ENCODE measurements around the gene EXOC6B.

DNA sequence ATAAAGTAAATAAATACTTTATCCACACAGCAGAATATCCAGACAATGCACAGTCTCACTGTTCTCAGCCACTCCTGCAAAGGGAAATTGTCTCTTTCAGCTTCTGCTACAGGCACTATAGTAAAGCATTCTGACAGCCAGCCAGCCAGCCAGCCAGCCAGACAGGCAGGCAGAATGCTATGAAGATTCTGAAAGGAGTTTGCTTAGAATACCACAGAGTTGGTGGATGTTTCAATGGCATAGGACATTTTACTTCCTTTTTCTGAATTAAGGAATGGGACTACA lies 562.1 kb downstream of the EXOC6B start:
- TF ChIP-seq, protein P1, sequence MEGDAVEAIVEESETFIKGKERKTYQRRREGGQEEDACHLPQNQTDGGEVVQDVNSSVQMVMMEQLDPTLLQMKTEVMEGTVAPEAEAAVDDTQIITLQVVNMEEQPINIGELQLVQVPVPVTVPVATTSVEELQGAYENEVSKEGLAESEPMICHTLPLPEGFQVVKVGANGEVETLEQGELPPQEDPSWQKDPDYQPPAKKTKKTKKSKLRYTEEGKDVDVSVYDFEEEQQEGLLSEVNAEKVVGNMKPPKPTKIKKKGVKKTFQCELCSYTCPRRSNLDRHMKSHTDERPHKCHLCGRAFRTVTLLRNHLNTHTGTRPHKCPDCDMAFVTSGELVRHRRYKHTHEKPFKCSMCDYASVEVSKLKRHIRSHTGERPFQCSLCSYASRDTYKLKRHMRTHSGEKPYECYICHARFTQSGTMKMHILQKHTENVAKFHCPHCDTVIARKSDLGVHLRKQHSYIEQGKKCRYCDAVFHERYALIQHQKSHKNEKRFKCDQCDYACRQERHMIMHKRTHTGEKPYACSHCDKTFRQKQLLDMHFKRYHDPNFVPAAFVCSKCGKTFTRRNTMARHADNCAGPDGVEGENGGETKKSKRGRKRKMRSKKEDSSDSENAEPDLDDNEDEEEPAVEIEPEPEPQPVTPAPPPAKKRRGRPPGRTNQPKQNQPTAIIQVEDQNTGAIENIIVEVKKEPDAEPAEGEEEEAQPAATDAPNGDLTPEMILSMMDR (IDR thresholded peaks at IDR 0.05): no peak
- TF ChIP-seq POLR2A (IDR thresholded peaks at IDR 0.05) (no peak), POLR2AphosphoS5 (IDR thresholded peaks at IDR 0.05) (no peak)
